HG02870 (cell line): ENCODE results near the gene PCBP3.
"Not testable (repeated sequence)": the region's sequence is repeated elsewhere in the genome, so short reads cannot be mapped to it uniquely, and the experiment has no call there.

Experiments used
- ATAC-seq: cut with Tn5 transposase; IDR thresholded peaks from one replicate; pipeline ENCODE4 v1.9.1; 2021; ENCODE audit warnings: mild to moderate bottlenecking, moderate library complexity; ENCODE audit not compliant: unreplicated experiment

The PCBP3 gene

DNA sequence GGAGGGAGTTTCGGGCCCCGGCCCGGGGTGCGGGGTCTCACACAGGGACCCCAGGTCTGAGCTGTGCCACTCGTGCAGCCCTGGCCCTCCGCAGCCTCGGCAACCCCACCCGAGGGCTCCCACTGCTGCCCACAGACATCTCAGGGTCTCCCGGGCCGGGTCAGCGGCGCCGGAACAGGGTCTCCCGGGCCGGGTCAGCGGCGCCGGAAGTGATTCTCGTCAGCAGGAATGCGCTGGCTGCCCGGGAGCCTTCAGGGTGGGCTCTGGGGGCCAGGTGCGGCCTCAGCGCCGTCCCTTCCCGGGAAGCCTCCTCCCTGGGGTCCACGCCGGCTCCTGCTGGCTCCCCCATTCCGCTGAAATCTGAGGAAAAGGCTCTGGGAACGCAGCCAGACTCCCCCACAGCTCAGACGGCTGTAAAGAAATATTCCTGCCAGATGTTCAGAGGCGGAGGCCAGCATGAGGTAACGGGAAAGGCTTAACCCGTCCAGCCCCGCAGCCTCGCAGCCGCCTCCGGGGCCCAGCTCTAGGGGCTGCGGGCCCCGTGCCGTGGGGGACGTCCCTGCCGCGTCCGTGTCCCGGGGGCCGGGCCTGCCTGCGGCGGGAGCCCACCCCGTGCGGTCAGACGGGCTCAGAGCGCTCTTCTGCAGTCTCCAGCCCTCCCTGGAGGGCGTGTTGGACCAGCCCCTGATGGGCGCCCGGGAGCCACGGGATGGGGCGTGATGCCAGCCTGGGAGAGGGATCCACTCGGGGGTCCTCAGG is 329.4 kb downstream of the PCBP3 start:
- no peak for ATAC-seq

DNA sequence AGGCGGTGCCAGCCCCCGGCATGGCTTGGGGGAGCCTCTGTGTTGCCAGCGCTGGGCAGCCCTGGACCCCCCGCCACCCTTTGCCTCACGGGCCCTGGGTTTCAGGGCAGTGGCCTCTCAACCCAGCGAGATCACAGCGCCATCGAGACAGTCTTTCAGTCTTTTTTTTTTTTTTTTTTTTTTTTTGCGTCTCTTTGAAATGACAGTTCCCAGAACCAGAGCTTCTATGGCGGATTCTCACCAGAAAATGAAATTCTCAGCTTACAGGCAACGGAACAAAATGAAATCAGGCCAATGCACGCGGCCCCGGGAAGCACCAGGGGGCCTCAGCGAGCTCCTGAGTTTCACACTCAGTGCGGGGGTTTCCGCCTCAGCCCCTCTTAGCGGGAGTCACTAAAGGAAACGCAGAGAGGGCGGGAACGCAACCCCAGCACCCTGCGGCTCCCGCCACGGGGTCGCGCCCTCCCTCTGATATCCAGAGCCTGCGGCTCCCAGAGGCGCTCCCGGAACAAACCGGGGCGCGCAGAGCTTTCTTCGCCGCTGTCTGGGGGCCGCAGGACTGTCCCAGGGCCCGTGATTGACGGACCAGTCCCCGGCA is 330.0 kb downstream of the PCBP3 start:
- no peak for ATAC-seq

- no peak for ATAC-seq
Observed at GRCh38 chr21:45974073-45975019, 330.8 kb downstream of the PCBP3 start.

DNA sequence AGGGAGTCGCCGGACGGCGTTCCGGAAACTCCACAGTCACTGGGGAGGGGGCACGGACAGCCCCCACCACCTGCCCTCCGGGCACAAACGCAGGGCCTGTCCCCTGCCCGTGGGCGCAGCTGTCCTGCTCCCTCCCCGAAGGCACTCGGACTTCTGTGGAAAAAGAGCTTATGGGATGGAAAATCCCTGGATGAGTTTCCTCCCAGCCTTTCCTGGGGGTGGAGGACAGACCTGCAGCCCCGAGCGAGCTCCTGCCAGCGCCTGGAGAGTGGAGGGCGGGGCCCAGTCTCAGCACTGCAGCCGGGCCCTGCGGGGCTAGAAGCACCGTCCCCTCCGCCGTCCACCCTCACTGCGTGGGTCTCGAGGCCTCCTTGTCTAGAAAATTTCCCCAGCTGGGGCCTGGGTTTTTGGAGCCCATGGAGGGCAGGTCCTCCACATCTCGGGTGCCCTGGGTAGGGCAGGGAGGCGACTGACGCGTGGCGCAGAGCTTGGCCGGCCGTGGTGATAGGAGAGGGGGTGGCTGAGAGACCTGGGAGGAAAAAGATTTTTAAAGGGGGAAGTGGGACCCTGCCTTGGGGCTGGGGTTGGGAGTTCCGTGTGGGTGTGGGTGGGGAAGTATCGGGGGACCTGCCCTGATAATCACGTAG is 331.6 kb downstream of the PCBP3 start:
- ATAC-seq, result no peak

DNA sequence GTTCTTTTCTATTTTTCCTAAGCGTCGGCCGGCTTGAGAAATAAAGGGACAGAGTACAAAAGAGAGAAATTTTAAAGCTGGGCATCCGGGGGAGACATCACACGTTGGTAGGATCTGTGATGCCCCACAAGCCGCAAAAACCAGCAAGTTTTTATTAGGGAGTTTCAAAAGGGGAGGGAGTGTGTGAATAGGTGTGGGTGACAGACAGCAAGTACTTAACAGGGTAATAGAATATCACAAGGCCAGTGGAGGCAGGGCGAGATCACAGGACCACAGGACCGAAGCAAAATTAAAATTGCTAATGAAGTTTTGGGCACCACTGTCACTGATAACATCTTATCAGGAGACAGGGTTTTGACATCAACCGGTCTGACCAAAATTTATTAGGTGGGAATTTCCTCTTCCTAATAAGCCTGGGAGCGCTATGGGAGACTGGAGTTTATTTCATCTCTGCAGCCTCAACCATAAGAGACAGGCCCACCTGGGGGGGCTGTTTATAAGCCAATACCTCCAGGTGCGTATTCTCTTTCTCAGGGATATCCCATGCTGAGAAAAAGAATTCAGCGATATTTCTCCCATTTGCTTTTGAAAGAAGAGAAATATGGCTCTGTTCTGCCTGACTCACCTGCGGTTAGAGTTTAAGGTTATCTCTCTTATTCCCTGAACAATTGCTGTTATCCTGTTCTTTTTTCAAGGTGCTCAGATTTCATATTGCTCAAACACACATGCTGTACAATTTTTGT is 332.3 kb downstream of the PCBP3 start:
- ATAC-seq, result not testable (repeated sequence)

DNA sequence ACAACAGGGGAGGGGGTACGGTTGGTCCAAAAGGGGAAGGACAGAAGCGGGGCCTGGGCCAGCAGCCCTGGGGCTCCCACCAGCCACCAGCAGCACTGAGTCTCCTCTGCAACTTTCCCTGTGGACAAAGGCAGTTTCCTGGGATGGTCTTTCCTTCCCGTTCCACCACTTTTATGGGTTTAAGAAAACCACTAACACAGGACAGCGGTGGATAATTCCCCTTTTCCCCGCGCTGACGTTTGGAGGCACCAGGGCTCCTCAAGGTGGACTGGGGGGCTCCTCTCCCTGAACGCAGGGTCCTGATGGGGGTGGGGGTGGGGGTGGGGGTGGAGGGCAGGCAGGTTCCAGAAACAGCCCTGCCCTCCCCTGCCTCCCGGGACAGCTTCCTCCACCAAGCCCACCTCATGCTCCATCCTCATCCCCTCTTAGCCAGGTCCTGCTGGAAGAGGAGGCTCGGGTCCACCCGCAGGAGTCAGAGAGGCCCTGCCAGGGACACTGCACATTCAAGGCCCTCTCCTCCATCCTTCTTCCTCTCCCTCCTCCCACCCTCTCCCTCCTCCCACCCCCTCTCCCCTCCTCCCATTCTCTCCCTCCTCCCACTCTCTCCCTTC is 333.3 kb downstream of the PCBP3 start:
- no peak for ATAC-seq

- no peak for ATAC-seq
Observed at GRCh38 chr21:45977396-45977795, 333.9 kb downstream of the PCBP3 start.

GRCh38 chr21:45979141-45979631 is 335.7 kb downstream of the PCBP3 start:
- ATAC-seq, result no peak

DNA sequence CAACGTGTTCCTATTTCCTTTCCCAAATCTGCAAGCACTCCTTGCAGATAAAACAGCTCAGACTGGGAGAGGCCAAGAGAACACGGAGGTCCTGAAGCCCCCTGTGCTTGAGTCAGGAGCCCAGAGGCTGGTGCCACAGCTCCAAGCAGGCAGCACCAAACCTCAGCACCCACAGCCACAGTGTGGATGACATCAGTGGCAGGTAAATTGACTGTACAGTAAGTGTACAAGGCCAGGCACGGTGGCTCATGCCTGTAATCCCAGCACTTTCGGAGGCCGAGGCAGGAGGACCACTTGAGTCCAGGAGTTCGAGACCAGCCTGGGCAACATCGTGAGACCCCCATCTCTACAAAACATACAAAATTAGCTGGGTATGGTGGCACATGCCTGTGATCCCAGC is 336.1 kb downstream of the PCBP3 start:
- ATAC-seq, result no peak

- ATAC-seq, result no peak
Observed at GRCh38 chr21:45980271-45980670, 336.7 kb downstream of the PCBP3 start.

GRCh38 chr21:45980697-45981096 is 337.2 kb downstream of the PCBP3 start:
- no peak for ATAC-seq

- no peak for ATAC-seq
Observed at GRCh38 chr21:45981151-45982091, 337.9 kb downstream of the PCBP3 start, which contains the start of gene COL6A1. Gene COL6A1 (plus strand): TSS chr21:45981770. CDS start chr21:45981851, 81 bp downstream.

DNA sequence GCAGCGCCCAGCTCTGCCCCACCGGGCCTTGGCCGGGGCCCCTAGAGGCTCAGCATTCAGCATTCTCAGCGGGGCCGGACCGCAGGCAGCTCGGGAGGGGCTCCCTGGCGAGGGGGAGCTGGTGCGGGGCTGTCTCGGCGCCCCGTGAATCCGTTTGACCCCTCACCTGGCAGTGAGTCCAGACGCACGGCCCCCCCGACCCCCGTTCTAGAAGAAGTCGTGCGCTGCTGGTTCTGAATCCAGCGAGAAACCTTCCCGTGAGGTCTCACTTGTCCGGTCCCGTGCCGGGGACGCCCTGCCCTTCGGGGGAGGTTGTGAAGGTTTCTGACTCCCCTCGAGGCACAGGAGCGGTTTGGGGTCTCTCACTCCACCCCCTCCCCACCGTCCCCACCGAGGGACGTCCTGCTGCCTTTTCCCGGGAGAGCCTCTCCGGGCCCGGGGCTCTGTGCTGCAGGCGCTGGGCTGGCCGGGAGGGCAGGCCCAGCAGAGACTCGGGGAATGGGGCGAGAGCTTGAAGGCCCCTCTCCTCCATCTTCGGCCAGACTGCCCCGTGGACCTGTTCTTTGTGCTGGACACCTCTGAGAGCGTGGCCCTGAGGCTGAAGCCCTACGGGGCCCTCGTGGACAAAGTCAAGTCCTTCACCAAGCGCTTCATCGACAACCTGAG is 338.7 kb downstream of the PCBP3 start:
- ATAC-seq, result no peak

DNA sequence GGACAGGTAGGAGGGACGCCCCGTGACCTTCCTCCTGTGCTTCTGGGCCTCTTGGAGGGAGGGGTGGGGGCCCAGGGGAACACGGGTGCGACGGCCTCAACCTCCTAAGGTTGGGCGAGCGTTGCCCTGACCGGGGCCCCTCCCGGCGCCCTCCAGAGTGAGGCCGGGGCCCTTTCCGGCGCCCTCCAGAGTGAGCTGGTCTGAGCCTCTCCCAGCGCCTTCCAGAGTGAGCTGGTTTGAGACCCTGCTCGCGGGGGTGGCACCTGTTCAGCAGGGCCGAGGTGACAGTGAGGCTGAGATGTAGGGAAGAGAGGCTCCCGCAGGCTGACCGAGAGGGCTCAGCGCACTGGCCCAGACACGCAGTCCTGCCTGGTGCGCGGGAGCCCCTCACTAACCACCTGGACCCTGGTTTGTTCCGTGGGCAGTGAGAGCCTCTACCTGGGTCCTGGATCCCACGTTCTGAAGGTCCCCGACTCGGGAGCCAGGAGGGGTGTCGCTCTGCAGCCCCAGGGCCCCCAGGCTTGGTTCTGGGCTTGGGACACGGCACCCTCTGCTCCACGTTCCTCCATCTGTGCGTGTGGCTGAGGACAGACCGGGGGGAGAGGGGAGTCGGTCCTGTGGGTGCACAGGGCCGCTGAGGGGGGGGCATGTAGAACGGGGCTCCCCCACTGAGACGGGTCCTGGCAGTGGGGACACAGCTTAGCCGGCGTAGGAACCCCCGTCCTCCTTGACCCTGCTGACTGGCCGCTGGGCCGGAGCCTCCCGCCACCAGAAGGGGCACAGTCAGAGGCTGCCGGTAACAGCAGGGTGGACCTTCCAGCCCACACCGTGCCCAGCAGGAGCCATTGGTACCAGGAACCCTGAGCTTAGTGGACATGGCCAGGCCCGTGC is 339.5 kb downstream of the PCBP3 start:
- ATAC-seq, result no peak

GRCh38 chr21:45983649-45983965 is 340.1 kb downstream of the PCBP3 start:
- no peak for ATAC-seq

DNA sequence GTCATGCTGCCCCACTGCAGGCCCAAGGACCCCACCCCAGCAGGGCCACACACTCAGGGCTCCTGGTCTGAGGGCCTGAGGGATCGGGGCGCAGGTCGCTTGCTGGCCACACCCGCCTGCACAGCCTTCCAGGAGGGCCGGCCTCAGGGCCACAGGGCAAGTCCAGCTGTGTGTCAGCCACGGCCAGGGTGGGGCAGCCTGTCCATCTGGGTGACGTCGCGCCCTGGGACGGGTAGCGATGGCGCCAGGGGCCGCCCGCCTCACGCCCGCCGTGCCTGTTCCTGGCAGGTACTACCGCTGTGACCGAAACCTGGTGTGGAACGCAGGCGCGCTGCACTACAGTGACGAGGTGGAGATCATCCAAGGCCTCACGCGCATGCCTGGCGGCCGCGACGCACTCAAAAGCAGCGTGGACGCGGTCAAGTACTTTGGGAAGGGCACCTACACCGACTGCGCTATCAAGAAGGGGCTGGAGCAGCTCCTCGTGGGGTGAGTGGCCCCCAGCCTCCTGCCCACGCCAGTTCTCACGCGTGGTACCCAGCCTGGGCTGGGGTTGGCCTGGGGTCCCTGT is 340.5 kb downstream of the PCBP3 start:
- no peak for ATAC-seq

GRCh38 chr21:45984584-45985095 is 341.1 kb downstream of the PCBP3 start:
- ATAC-seq, result no peak
